ENCODE results near the gene BMERB1.
"Not testable (repeated sequence)": the region's sequence is repeated elsewhere in the genome, so short reads cannot be mapped to it uniquely, and the experiment has no call there.

BMERB1 gene

DNA sequence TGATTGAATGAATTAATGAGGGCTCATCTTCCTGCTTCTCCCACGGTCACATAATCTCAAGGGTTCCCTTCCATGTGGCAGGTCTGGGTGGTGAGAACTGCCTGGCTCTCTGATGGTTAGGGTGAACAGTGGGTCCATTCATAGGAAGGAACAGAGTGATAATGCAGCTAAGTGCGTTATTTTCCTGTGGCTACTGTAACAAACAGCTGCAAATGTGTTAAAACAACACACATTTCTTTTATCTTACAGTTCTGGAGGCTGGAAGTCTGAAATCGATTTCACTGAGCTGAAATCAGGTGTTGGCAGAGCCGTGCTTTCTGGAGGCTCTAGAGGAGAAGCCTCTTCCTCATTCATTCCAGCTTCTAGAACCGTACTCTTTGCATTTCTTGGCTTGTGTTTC lies 95.3 kb downstream of the BMERB1 start:
- no peak for DNase-seq

DNA sequence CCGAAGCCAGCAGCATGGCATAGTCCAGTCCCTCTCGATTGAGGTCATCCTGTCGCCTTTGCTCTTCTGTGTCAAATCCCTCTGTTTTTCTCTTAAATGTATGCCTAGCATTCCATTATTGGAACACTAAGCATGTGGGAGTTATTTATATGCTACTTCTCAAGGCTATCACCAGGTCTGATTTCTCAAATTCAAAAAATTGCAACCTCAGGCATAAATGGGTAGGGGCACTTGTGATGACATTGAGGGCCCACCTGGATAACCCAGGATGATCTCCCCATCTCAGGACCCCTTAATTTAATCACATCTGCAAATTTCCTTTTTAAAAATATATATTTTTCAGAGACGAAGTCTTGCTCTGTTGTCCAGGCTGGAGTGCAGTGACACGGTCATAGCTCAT lies 95.7 kb downstream of the BMERB1 start:
- no peak for DNase-seq

DNA sequence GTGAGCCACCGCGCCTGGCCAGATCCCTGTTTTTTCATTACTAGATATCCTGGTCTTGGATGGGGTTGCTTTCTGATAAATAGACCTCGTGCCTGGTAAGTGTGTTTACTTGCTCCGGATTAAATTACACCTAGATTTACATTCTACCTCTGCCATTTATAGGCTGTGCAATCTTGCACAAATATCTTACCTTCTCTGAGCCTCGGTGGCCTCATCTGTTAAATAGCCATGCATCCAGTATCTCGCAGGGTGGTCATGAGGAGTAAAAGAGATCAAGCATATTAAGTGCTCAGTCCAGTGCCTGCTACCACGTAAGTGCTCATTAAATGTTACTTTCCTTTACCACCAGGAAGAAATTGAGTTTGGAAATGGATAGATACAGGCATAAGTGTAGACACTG lies 98.4 kb downstream of the BMERB1 start:
- no peak for DNase-seq

DNA sequence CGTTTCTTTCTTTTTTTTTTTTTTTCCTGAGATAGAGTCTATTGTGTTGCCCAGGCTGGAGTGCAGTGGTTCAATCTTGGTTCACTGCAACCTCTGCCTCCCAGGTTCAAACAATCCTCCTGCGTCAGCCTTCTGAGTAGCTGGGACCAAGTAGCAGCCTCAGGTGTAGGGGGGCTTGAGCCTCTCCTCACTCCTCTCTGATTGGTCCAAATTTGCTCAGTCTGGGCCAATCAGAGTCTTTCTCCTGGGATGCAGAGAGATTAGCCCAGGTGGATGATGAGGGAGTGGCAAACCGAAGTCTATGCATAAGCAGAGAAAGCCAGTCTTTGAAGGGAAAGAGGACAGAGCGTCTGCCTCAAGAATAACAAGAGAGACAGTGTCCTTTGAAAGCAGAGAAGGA lies 99.0 kb downstream of the BMERB1 start:
- no peak for DNase-seq

DNA sequence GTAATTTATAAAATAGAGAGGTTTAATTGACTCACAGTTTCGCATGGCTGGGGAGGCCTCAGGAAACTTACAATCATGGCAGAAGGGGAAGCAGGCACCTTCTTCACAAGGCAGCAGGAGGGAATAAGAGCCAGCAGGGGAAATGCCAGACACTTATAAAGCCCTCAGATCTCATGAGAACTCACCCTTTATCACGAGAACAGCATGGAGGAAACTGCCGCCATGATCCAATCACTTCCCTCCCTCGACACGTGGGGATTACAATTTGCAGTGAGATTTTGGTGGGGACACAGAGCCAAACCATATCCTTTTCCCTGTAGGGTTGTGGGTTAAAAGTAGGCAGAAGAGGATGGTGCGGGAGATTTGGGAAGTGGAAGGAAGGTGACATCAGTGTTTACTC lies 101.4 kb downstream of the BMERB1 start:
- DNase-seq, result no peak

DNA sequence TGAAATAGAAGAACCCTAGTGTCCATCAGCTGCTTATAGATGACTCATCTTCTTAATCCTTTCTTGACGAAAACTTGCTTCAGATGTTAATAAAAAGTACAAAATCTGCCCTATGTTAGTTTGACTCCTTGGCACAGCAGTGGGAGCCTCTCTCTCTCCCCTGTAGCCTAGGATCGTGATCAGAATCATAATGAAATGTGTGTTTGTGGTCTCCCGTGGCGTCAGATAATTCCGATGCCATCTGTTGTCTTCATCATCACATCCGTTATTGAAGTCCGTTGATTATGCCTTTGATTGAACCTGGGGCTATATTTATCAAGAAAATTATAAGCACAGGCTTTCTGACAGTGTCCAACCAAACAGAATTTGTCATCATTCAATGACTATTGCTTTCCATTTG lies 102.5 kb downstream of the BMERB1 start:
- no peak for DNase-seq

DNA sequence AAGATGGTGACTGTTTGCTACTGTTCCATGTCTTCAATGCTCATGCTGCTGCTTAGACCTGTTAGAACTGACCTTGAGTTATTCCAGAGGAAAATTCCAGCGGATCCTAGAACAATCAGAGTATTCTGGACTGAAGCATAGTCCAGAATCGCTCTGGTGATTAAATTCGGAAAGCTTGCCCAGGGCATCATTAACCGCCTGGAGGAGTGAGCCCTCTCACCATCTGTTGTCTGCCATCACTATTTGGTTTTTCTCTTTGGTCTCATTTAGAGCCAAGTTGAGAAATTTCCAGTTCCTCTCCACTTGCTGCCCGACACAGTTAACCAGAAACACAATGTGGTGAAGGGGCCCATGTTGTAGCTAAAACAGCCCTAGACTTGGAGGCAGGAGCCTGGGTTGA lies 104.1 kb downstream of the BMERB1 start:
- DNase-seq, result no peak

DNA sequence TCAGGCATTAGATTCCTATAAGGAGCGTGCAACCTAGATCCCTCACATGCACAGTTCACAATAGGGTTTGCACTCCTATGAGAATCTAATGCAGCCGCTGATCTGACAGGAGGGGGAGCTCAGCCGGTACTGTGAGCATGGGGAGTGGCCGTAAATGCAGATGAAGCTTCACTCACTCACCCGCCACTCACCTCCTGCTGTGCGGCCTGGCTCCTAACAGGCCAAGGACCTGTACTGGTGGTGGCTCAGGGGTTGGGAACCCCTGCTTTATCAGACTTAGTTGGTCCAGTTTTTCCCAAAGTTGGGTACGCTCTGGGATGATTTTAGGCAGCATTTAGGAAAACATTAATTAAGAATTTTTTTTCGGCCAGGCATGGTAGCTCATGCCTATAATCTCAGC lies 104.8 kb downstream of the BMERB1 start:
- no peak for DNase-seq

DNA sequence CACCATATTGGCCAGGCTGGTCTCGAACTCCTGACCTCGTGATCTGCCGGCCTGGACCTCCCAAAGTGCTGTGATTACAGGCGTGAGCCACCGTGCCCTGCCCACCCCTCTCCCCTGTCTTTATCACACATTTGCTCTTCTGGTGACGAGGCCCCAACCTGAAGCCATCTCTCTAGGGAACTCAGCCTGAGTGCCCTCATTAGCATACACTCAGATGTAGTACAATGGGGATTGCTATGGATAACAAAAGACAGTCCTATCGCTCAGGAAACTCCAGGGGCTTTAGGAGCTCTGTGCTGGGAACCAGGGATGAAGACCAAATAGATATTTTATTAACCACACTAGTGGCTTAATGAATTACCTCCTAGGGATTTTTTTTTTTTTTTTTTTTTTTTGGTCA lies 107.9 kb downstream of the BMERB1 start:
- no peak for DNase-seq

DNA sequence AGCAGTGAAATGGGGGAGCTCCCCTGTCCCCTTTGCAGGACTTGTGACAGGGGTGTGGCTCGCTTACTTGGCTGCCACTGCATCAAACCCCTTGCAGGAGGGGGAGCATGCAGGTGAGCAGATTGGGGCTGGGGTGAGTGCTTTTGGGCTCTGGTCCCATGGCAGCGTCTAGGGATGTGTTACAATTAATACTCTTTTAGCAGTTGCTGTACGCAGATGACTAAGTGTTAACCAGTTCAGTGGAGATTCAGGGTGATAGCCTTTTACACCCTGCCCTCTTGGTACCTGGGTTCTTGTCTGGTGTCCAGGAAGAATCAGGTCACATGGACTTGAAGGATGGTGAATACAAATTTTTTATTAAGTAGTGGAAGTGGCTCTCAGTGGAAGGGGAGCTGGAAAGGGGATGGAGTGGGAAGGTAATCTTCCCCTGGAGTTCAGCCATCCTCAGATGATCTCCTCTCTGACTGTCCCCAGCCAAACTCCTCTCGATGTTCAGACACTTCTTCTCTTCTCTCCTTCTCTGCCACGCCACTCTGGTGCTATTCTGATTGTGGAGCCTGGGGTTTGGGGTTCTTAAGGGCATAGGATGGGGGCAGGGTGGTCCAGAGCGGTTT lies 108.5 kb downstream of the BMERB1 start:
- DNase-seq, result no peak

DNA sequence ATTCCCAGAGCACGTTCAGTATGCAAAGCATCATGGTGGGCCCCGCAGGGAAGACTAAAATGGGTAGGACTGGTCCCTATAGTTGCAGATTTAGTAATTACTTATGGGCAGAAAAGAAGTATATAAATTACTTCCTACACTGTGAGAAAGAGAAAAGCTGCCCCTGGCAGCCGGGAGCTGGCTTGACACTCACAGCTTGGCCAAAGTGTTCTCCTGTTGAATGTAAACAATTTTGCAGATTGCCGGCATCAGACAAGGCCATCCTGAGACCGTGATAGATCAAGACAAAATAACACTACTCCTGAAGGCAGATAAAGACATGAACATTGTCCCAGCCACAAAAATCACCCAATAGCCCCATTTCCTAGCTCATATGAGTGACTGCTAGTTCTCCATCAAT lies 110.0 kb downstream of the BMERB1 start:
- no peak for DNase-seq

DNA sequence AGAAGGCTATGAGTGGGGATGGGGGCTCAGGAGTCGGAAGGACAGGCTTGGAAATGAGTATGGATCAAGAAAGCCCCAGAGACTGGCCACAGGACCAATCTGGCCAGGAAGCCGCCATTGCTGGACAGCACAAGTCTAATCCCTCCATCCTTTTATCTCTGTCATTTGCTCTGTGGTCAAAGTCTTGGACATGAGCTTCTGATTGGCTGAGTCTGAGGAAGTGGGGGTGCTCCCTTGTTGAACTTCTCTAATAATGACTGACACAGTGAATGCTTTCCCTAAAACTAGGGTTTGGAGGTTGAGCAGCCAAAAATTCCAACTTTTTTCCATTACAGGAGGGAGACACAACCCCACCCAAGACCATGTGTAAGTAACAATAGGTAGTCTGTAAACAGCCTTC lies 111.2 kb downstream of the BMERB1 start:
- no peak for DNase-seq

DNA sequence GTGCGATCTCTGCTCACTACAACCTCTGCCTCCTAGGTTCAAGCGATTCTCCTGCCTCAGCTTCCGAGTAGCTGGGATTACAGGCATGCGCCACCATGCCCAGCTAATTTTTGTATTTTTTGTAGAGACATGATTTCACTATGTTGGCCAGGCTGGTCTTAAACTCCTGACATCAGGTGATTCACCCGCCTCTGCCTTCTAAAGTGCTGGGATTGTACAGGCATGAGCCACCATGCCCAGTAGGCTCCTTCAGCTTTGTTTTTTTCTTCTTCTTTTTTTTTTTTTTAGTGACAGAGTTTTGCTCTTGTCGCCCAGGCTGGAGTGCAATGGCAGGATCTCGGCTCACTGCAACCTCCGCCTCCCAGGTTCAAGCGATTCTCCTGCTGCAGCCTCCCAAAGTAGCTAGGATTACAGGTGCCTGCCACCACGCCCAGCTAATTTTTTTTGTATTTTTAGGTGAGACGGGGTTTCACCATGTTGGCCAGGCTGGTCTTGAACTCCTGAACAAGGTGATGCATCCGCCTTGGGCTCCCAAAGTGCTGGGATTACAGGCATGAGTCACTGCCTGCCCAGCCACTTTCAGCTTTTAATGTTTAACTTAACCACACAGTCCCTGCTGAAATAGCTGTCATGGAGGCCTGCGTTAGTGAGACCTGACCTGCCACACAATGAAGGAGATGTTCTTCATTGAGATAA lies 112.8 kb downstream of the BMERB1 start:
- DNase-seq, result not testable (repeated sequence)

DNA sequence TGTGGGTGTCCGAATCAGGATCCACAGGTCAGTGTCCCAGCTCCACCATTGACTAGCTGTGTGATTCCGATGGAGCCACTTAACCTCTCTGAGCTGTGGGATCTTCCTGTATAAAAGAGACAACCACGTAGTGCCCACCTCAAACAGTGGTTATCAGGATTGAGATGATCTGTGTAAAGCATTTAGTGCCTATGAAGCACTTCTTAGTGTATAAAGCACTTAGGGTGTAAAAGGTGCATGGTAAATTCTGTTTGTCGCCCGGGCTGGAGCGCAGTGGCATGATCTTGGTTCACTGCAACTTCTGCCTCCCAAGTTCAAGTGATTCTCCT lies 113.3 kb downstream of the BMERB1 start:
- no peak for DNase-seq

DNA sequence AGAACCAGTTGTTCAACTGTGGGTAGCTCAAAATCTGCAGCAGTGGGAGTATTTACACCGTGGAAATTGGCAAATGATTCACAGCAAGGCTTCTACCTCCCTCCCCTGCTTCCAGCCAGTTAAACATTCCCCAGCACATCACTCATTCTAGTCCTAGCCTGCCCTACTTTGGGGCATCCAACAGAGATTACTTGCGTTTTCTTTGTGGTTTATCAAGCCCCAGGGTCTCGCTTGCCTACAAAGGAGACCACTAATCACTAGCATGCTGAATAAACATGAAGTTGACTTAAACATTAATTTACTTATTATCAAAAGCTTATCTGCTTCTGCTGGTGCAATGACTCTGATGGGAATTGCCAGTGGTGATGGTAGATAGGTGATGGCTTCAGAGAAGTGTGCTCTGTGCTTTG lies 114.1 kb downstream of the BMERB1 start:
- DNase-seq, result no peak

DNA sequence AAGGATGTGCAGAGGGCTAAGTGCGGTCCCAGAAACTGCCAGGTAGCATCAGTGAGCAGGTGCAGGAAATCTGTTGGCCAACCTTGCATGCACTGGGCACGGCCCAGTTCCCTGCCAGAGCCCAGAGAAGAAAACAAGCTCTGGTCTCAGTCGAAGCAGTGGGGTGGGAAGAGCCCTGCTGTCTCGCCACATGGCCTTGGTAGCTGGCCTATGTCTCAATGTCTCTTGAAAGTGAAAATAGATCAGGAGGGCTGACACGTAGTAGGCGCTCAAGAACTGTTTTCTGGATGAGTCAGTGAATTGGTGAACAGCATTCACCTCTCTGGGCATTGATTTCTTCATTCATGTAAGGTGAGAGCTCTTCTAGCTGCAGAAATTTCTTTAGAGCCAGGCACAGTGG lies 118.1 kb downstream of the BMERB1 start:
- DNase-seq, result no peak

DNA sequence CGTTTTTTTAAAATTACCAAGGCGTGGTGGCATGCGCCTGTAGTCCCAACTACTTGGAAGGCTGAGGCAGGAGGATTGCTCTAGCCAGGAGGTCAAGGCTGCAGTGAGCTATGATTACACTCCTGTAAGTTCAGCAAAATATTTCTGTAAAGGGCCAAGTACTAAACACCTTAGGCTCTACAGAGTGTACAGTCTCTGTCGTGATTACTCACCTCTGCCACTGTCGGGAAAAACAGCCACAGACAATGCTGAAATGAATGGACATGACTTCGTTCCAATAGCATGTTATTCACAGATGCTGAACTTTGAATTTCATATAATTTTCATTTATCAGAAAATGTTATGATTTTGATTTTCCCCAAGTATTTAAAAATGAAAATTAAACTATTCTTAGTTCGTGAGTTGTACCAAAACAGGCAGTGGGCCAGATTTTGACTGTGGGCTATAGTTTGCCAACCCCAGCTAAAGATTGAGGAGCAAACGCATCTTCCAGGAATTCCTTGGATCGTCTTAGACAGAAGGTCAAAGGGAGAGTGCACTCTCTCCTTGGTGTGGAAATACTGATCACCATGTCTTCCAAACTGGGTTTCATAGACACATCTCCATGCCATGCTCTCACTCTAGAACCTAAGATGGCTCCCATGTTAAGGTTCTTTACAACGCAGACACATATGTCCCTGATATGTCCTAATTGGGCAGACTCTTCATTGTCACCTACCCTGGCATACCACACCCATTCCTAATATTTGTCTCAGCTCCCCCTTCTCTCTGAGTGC lies 119.1 kb downstream of the BMERB1 start:
- DNase-seq, result no peak

DNA sequence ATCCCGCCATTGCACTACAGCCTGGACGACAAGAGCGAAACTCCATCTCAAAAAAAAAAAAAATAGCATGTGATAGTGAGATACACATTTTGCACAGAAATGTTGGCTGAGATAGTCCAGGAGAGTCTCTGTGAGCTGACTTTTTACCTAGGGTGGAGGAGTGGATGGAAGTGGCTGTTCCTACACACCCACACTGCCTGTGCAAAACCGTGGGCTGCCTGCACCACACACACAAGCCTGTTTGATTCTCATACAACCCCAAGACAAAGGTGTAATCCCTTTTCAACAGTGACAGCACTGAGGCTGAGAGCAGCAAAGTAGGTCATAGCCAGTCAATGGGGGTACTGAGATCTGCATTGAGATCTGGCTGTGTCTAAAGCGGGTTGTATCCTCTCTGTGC lies 121.7 kb downstream of the BMERB1 start:
- DNase-seq, result no peak

DNA sequence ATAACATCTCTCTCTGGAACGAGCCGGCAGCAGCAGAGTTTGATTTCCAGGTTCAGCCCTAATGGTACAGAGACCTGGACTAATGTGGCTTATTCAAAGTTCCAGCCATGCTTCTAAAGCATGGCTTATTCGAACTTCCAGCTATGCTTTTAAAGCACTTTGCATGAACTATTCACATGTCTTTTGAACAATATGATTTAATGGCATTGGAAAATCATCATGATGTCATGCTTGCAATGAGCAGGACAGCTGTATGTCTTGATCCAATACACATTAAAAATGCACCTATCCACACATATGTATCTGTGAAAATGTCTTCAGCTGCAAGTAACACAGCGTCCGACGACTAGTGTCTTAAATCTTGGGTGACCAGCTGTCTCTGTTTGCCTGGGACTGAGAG lies 122.9 kb downstream of the BMERB1 start:
- no peak for DNase-seq

DNA sequence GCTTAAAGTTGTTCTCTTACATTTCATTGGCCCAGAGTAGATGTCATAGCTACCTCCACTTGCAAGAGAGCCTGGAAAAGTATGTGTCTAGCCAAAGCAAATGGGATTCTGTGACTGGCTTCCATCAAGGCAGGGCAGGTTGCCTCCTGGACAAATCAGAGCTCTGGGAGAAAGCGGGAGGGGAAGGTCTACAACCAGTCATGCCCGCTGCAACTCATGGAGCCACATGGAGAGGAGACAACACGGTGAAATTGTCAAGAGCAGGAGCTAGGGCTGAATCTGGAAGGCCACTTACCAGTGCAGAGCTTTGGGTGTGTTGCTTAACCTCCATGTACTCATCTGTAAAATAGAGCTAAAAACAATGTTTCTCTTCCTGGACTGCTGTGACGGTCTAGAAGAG lies 124.8 kb downstream of the BMERB1 start:
- no peak for DNase-seq

DNA sequence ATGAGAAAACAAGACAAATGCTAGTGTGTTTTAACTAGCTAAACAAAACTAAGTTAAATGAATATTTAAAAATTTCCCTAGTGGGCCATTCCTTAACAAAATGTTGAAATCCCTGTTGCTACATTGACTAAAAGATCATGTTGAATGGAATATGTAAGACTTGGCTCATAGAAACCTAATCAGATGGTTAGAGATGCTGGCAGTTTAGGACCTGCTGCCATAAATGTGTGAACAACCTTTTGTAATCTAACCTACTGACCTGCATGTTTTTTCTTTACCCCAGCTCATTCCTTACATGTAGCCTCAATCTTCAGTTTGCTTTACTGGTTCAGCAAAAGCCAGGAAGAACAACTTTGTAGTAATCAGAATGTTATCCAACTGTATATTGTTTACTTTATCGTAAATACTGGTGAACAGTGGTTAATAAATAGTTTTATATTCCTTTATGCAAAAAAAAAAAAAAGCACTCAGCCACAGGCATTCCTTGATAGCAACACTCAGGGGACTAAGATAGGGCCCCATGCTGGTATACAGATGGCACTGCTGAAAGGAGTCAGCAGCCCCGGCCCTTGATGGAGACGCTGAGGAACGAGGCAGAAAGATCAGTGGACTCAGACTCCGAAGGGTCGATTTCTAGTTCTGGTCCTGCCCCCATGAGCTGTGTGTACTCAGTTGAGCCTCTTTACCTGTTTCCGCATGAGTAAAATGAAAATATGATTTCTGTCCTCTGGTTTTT lies 130.4 kb downstream of the BMERB1 start:
- DNase-seq, result no peak

DNA sequence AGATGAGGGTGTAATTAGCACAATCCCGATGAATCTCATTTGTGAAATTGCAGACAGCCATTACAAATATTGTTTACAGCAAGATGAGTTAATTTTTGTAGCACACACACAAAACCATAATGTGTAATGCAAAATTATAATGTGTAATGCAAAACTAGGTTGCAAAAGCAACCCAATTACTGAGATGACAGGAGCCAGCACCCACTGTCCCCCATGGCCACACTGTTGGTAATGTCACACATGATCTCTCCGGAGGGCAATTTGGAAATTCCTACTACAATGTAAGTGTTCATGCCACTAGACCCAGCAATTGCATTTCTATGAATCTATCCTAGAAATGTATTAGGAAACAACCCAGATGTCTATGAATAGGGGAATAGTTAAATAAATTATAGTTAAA lies 131.7 kb downstream of the BMERB1 start:
- DNase-seq, result no peak

DNA sequence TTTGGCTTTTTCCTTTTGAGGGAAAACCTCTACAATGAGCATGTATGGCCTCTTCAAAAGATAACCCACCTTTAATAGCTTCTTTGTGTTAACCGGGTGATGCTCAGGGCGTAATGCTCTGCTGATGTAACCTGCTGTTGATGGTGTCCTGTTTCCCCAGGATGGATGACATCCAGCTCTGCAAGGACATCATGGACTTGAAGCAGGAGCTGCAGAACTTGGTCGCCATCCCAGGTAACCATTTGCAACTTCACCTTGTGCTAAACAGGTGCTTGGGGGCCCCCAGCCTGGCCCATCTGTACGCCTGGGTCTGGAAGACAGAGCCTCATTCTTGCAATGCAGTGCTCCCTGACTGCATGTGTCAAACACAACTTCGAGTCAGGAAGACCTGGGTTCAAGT lies 133.4 kb downstream of the BMERB1 start:
- no peak for DNase-seq

DNA sequence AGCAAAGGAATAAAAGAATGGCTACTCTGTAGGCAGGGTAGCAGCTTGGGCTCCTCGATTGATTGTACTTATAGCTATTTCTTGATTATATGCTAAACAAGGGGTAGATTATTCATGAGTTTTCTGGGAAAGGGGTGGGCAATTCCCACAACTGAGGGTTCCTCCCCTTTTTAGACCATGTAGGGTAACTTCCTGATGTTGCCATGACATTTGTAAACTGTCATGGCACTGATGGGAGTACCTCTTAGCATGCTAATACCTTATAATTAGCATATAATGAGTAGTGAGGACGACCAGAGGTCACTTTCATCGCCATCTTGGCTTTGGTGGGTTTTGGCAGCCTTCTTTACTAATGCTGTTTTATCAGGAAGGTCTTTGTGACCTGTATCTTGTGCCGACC lies 136.3 kb downstream of the BMERB1 start:
- not testable (repeated sequence) for DNase-seq

Measured in left hindlimb (tissue), 1 donor.